IPS-20b (cell line): Measurements from ENCODE around the gene CKS2.
"Not testable (repeated sequence)": the region's sequence is repeated elsewhere in the genome, so short reads cannot be mapped to it uniquely, and the experiment has no call there.

Experiments used
- H3K27ac ChIP-seq: one replicate; pipeline ENCODE4 v1.5.1; 2013; ENCODE audit warnings: low read length
- H3K27me3 ChIP-seq: 2 replicates; pipeline ENCODE4 v1.6.1; 2013; ENCODE audit warnings: mild to moderate bottlenecking, low read length, inconsistent platforms; ENCODE audit not compliant: insufficient read depth
- H3K36me3 ChIP-seq: 2 replicates; pipeline ENCODE4 v1.6.1; 2013; ENCODE audit warnings: low read depth, mild to moderate bottlenecking, inconsistent platforms, low read length, moderate library complexity; ENCODE audit not compliant: insufficient read depth
- H3K4me1 ChIP-seq: 2 replicates; pipeline ENCODE4 v1.6.1; 2013; ENCODE audit warnings: mild to moderate bottlenecking, control low read depth, inconsistent platforms, low read length, moderate library complexity; ENCODE audit not compliant: insufficient read depth
- H3K4me3 ChIP-seq: 2 replicates; pipeline ENCODE4 v1.5.1; 2013; ENCODE audit warnings: mild to moderate bottlenecking, low read length, inconsistent platforms
- H3K9ac ChIP-seq: 2 replicates; pipeline ENCODE4 v1.6.1; 2013; ENCODE audit warnings: low read depth, mild to moderate bottlenecking, inconsistent platforms, low read length, moderate library complexity
- H3K9me3 ChIP-seq: 2 replicates; pipeline ENCODE4 v1.6.1; 2013; ENCODE audit warnings: mild to moderate bottlenecking, low read depth, low read length, inconsistent platforms; ENCODE audit not compliant: insufficient read depth

The CKS2 gene

GRCh38 chr9:89339807-89340206 is 28.8 kb downstream of the CKS2 start:
- Histone ChIP-seq H3K36me3 (peaks cover 97% of the 10 kb centered on the region), H3K27ac (no peak overlapping the region), H3K4me3 (no peak overlapping the region), H3K9me3 (no peaks in the 10 kb centered on the region), H3K4me1 (no peaks in the 10 kb centered on the region), H3K27me3 (no peaks in the 10 kb centered on the region), H3K9ac (no peak overlapping the region)

DNA sequence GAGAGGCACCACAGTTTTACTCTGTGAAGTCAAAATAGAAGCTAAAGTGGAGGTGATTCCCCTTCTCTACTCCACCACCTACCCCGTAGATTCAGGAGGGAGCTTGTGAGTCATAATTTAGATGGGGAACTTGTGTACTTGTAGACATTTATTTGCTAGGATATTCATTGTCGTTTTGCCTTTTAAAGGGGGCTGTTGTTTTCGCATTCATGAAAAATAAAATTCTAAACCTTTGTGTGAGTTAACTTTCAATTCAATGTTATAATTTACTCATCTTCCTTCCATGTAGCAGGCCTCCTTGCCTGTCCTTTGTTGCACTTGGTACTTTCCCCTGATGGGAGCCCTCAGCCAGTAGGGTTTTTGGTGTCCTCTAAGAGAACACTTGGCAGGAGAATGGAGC is 29.3 kb downstream of the CKS2 start:
- H3K9ac ChIP-seq: no peak overlapping the region
- no peaks in the 10 kb centered on the region for H3K27me3 ChIP-seq
- H3K4me1 ChIP-seq: no peaks in the 10 kb centered on the region
- H3K4me3 ChIP-seq: no peak overlapping the region
- no peak overlapping the region for H3K27ac ChIP-seq
- no peaks in the 10 kb centered on the region for H3K9me3 ChIP-seq
- H3K36me3 ChIP-seq: peaks cover 97% of the 10 kb centered on the region

GRCh38 chr9:89342213-89342612 is 31.2 kb downstream of the CKS2 start:
- Histone ChIP-seq H3K9me3 (no peaks in the 10 kb centered on the region), H3K27me3 (no peaks in the 10 kb centered on the region), H3K27ac (no peak overlapping the region), H3K4me3 (no peak overlapping the region), H3K9ac (no peak overlapping the region), H3K4me1 (no peaks in the 10 kb centered on the region), H3K36me3 (peaks cover 99% of the 10 kb centered on the region)

GRCh38 chr9:89342948-89343347 is 32.0 kb downstream of the CKS2 start:
- H3K4me1 ChIP-seq: no peaks in the 10 kb centered on the region
- H3K36me3 ChIP-seq: peaks cover 99% of the 10 kb centered on the region
- no peak overlapping the region for H3K9ac ChIP-seq
- no peak overlapping the region for H3K27ac ChIP-seq
- no peaks in the 10 kb centered on the region for H3K9me3 ChIP-seq
- H3K27me3 ChIP-seq: no peaks in the 10 kb centered on the region
- H3K4me3 ChIP-seq: no peak overlapping the region

- H3K27ac ChIP-seq, H3K4me1 ChIP-seq: not testable (repeated sequence)
- peaks cover 99% of the 10 kb centered on the region for H3K36me3 ChIP-seq
Measured at GRCh38 chr9:89343812-89344211, 32.8 kb downstream of the CKS2 start.

GRCh38 chr9:89345476-89345875 is 34.5 kb downstream of the CKS2 start:
- H3K9me3 ChIP-seq: no peaks in the 10 kb centered on the region
- no peak overlapping the region for H3K27ac ChIP-seq
- H3K4me1 ChIP-seq: no peaks in the 10 kb centered on the region
- no peaks in the 10 kb centered on the region for H3K27me3 ChIP-seq
- H3K9ac ChIP-seq: no peak overlapping the region
- peaks cover 99% of the 10 kb centered on the region for H3K36me3 ChIP-seq
- H3K4me3 ChIP-seq: no peak overlapping the region

More at GRCh38 chr9:89343812-89344211, 32.8 kb downstream of the CKS2 start:
- H3K9ac ChIP-seq, H3K4me3 ChIP-seq, H3K27me3 ChIP-seq, H3K9me3 ChIP-seq: not testable (repeated sequence)

- Histone ChIP-seq H3K9ac (no peak overlapping the region), H3K4me3 (no peak overlapping the region), H3K4me1 (no peaks in the 10 kb centered on the region), H3K36me3 (peaks cover 99% of the 10 kb centered on the region), H3K27me3 (no peaks in the 10 kb centered on the region), H3K9me3 (no peaks in the 10 kb centered on the region), H3K27ac (no peak overlapping the region)
Measured at GRCh38 chr9:89346696-89347095, 35.7 kb downstream of the CKS2 start.

DNA sequence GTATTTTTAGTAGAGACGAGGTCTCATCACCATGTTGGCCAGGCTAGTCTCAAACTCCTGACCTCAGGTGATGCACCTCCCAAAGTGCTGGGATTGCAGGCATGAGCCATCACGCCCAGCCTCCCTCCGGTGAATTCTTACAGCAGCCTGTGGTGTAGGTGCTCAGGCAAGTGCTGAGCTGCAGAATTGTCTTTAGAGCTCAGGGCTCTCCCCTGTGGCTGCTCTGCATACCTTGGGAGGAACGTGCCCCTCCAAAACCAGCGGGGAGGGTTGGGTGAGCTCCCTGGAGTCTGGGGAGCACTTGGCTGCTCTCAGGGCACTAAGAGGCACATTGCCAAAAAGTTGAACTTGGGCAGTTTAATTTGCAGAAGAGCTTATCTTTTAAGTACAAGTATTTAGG is 36.7 kb downstream of the CKS2 start:
- H3K36me3 ChIP-seq: peaks cover 99% of the 10 kb centered on the region
- H3K27ac ChIP-seq: no peak overlapping the region
- H3K4me1 ChIP-seq: no peaks in the 10 kb centered on the region
- no peak overlapping the region for H3K9ac ChIP-seq
- H3K27me3 ChIP-seq: no peaks in the 10 kb centered on the region
- H3K4me3 ChIP-seq: no peak overlapping the region
- H3K9me3 ChIP-seq: no peaks in the 10 kb centered on the region

DNA sequence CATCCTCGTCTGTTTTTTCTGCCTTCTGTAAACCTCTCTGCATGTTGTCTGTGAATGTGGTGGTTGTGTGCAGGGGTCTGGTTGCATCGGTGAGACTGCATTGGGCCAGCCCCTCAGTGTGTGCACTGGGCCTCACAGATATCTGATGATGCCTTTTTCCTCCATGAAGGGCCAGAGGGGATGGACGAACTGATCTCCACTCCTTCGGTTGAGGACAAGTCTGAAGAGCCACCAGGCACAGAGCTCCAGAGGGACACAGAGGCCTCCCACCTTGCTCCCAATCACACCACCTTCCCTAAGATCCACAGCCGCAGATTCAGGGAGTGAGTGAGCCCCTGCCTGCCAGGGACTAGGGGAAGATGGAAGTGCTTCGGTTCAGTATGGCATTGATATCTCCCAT is 38.6 kb downstream of the CKS2 start:
- Histone ChIP-seq H3K4me1 (no peaks in the 10 kb centered on the region), H3K9ac (no peak overlapping the region), H3K4me3 (no peak overlapping the region), H3K36me3 (peaks cover 100% of the 10 kb centered on the region), H3K9me3 (no peaks in the 10 kb centered on the region), H3K27ac (no peak overlapping the region), H3K27me3 (no peaks in the 10 kb centered on the region)

DNA sequence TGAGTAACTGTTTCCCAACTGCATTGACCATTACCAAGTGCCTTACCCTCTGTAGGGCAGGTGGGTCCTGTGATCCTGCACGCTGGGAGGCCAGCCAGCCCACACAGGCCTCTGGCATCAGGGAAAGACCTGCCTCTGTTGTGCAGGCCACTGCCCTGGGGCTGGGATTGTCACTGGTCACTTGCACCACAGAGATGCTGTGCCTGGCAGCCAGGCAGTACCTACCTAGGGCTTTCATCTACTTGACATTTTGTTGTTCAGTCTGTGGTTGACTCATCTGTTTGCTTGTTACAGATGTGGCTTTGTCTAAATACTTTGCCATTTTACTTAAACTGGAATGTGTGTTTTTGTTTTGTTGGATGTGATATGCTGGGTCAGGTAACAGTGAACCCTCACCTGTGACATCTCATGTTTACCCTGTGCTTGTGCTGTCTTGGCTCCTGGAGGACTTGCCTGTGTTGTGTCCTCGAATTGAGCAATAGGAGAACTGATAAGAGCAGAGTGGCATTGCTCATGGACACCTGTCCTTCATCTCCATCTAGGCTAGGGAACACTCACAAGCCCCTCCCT is 40.1 kb downstream of the CKS2 start:
- Histone ChIP-seq H3K9me3 (no peaks in the 10 kb centered on the region), H3K27me3 (no peaks in the 10 kb centered on the region), H3K9ac (no peak overlapping the region), H3K36me3 (peaks cover 100% of the 10 kb centered on the region), H3K4me1 (no peaks in the 10 kb centered on the region), H3K4me3 (no peak overlapping the region), H3K27ac (no peak overlapping the region)

DNA sequence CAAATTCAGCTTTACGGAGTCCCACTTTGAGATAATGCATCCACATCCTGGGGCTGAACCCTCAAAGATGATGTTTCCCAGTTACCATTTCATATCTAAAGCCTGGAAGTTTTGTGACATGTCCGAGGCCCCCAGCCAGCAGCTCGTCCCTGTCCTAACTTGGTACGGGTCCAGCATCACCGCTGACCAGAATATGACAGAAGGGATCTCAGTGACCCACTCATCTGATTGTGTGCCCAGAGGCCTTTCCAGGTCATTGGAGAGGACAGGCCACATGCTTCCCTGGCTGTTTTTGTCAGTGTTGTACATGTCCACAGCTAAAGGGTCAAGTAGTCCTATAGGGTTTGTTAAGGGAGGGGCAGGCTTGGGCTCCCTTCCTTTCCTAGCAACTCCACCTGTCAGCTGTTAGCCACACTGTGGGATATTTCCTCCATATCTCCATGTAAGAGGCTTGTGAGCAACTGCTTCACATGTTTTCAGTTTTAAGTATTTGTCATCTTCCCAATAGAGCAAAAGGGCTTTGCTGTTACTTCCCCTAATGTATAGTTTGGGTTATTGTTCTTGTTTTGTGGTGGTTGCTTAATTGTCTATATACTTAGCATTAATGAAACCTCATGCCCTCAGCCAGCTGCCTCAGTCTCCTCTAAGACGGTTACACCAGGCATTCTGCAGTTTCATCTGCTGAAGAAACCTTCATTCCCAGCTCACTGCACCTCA is 40.7 kb downstream of the CKS2 start:
- Histone ChIP-seq H3K4me3 (no peak overlapping the region), H3K9ac (no peak overlapping the region)

DNA sequence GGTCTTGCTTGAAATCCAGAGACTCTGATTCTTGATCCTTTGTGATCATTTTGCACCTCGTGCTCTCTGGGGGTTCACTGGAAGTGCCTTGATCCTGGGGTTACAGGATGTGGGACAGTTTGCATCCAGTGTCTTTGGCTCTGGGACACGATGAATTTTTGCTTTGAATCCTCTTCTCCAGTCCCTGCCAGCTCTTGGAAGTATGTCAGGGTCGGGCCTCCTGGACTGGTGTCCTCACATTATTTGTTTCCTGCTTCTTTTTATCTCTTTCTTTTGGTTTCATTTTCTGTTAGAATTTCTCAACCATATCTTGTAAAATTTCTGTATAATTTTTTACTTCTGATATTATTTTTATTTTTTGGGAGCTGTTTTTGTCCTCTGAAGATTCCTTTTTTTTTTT is 41.5 kb downstream of the CKS2 start:
- Histone ChIP-seq H3K9ac (no peak overlapping the region), H3K9me3 (no peaks in the 10 kb centered on the region), H3K4me3 (no peak overlapping the region), H3K27ac (no peak overlapping the region), H3K27me3 (no peaks in the 10 kb centered on the region), H3K36me3 (peaks cover 100% of the 10 kb centered on the region), H3K4me1 (no peaks in the 10 kb centered on the region)

More for the DNA sequence above, 40.7 kb downstream of the CKS2 start:
- no peak overlapping the region for H3K27ac ChIP-seq
- no peaks in the 10 kb centered on the region for H3K4me1 ChIP-seq
- no peaks in the 10 kb centered on the region for H3K27me3 ChIP-seq
- peaks cover 100% of the 10 kb centered on the region for H3K36me3 ChIP-seq
- H3K9me3 ChIP-seq: no peaks in the 10 kb centered on the region
